GM13977 (cell line): ENCODE results near the gene ERCC5.

Source experiments
- DNase-seq: peaks from one replicate; pipeline ENCODE4 v3.0.0; 2012; ENCODE audit warnings: low spot score
- CTCF ChIP-seq: IDR thresholded peaks from 2 replicates; pipeline ENCODE4 v1.5.1; 2012; ENCODE audit warnings: mild to moderate bottlenecking, control low read depth; ENCODE audit not compliant: insufficient read depth; ENCODE audit errors: extremely low read depth, missing control alignments
- in situ Hi-C: fragments of 300-500 bp; cut with MboI; formaldehyde crosslinking; loops from one replicate; pipeline ENCODE4 v1.12.0; 2022; ENCODE audit warnings: low sequenced_read_pairs, low pct_unique_long_range_greater_than_20kb, mixed read lengths, inconsistent platforms; ENCODE audit not compliant: unreplicated experiment

The ERCC5 gene

GRCh38 chr13:102852556-102852955 is 6.7 kb downstream of the ERCC5 start:
- in situ Hi-C loops, result no loop called here
- DNase-seq, result no peak
- no peak for TF ChIP-seq CTCF

GRCh38 chr13:102854675-102855074 is 8.8 kb downstream of the ERCC5 start:
- no peak for DNase-seq
- no peak for TF ChIP-seq CTCF
- in situ Hi-C loops, result no loop called here

GRCh38 chr13:102856557-102856956 is 10.7 kb downstream of the ERCC5 start:
- TF ChIP-seq CTCF, result no peak
- DNase-seq, result no peak
- in situ Hi-C loops, result no loop called here

- TF ChIP-seq CTCF, result no peak
- no peak for DNase-seq
These were observed 16.9 kb downstream of the ERCC5 start for GRCh38 chr13:102862624-102863210.

GRCh38 chr13:102863590-102863989 is 17.8 kb downstream of the ERCC5 start:
- in situ Hi-C loops, result no loop called here
- TF ChIP-seq CTCF, result no peak

More at GRCh38 chr13:102862624-102863210, 16.9 kb downstream of the ERCC5 start:
- in situ Hi-C loops, result no loop called here

GRCh38 chr13:102868366-102868936 is 22.6 kb downstream of the ERCC5 start:
- DNase-seq, result no peak
- in situ Hi-C loops, result no loop called here
- TF ChIP-seq CTCF, result no peak

More at GRCh38 chr13:102863590-102863989, 17.8 kb downstream of the ERCC5 start:
- DNase-seq, result no peak
